Fibroblast of villous mesenchyme (primary cell): ENCODE measurements around the gene CDH22. TPM values are rescaled to one million over a fixed set of nuclear protein-coding genes. Genes with fewer than 3 reads are reported as not detected.

Experiments used
- DNase-seq: peaks from one replicate; pipeline ENCODE4 v3.0.0-alpha.2; 2010; ENCODE audit warnings: low read depth
- H3K4me3 ChIP-seq: 2 replicates; pipeline ENCODE4 v1.5.1; 2011; ENCODE audit warnings: low read depth, mild to moderate bottlenecking, low read length
- total RNA-seq: library from RNA; depleted of rRNA; stranded (reverse); fragments of >200 nt; gene quantifications from 2 replicates; pipeline ENCODE4 v1.2.3, GENCODE V29; 2012
- TF ChIP-seq, protein P1 (sequence below): IDR thresholded peaks from 2 replicates; pipeline ENCODE4 v1.5.1; 2012; ENCODE audit warnings: low read depth, mild to moderate bottlenecking, low read length; ENCODE audit not compliant: insufficient read depth

Gene CDH22
- total RNA-seq, 1 donor, result not detected

DNA sequence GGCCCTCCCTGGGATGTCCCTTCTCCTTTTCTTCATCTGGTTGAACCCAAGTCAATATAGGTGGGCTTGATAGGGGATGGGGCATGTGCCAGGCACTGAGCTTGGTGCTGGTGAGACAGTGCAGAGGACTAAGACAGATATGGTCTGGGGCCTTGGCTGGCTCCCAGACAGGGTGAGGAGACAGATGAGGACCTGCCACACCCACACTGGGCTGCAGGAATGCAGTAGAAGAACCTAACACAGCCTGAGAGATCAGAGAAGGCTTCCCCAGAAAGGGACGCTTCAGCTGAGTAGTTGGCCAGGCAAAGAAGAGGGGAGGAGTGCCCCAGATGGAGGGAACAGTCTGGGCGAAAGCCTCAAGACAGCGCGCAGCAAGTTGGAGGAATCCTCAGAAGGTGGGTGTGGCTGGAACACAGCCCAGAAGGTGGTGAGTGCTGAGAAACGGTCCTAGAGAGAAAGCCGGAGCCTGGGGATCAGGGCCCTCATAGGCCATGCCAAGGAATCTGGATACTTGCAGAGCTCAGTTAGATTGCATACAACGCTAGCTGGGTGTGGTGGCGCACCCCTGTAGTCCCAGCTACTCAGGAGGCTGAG lies 163.8 kb downstream of the CDH22 start:
- DNase-seq, result no peak
- TF ChIP-seq, protein P1, sequence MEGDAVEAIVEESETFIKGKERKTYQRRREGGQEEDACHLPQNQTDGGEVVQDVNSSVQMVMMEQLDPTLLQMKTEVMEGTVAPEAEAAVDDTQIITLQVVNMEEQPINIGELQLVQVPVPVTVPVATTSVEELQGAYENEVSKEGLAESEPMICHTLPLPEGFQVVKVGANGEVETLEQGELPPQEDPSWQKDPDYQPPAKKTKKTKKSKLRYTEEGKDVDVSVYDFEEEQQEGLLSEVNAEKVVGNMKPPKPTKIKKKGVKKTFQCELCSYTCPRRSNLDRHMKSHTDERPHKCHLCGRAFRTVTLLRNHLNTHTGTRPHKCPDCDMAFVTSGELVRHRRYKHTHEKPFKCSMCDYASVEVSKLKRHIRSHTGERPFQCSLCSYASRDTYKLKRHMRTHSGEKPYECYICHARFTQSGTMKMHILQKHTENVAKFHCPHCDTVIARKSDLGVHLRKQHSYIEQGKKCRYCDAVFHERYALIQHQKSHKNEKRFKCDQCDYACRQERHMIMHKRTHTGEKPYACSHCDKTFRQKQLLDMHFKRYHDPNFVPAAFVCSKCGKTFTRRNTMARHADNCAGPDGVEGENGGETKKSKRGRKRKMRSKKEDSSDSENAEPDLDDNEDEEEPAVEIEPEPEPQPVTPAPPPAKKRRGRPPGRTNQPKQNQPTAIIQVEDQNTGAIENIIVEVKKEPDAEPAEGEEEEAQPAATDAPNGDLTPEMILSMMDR, result no peak
- H3K4me3 ChIP-seq, result no peak overlapping the region

DNA sequence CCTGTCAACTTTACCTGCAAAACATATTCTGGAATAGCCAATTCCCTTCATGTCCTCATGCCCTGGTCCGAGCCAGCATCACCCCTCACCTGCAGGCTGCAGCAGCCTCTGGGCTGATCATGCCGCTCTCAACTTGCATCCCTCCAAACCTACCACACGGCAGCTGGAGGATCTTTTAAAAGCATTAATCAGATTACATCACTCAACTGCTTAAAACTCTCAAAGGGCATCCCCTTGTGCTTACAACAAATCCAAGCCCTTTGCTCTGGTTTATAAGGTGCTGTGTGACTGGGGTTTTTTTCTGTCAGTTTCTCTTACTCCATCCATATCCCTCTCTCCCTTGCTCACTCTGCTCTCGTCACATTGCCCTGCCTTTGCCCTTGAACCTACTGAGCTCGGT lies 166.2 kb downstream of the CDH22 start:
- H3K4me3 ChIP-seq, result no peak overlapping the region
- TF ChIP-seq, protein P1, result no peak

DNA sequence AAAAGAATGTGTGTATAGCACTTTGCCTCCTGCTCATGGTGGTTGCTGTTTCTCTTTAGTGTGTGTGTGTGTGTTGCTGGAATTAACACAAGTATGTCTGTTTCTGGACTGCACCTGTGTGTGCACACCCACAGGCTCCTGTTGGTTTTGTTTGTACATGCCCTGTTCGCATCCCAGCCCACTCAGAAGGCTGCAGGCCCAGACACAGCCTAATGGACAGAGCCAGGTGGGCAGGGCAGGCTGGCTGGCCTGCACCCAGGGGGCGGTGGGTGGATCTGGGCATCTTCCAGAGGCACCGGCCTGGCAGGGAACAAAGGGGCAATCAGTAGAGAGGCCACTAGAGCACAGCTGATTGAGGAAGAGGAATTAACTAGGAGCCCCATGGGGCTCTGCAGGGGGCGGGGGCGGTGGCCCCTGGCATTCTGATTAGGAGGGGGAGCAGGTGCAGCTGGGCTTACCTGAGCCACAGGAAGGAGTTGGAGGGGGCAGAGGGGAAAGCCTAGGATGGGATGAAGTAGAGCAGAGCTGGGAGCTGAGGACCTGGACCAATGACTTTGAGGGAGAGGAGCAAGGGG lies 168.3 kb downstream of the CDH22 start:
- TF ChIP-seq, protein P1, result no peak
- no peak overlapping the region for H3K4me3 ChIP-seq
- DNase-seq, result no peak

More for the DNA sequence above, 166.2 kb downstream of the CDH22 start:
- no peak for DNase-seq

DNA sequence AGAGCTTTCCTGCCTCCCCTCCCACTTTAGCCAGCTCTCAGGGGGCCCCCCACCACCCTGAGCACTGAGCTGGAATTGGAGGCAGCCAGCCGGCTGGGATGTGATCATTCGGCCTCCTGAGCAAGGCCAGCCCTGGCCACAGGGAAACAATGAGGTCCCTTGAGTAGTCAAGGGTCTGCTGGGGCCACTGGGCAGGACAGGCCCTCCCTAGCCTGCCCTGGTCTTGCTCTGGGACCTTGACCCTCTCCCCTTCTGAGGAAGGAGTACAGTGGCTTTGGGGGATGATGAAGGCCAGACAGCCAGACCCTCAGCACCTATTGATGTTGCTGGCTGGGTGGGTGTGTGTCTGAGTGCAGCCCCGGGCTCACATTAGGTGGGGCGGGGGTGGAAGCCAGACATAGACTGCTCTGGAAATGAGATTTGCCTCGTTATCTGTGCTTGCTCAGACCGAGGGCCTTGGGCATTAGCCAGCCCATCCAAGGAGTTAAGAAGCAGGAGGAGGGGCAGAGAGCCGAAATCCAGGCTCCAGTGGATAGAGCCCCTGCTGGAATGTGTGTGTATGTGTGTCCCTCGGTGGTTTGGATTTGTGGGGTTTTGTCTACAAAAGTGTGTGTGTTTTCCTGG lies 168.9 kb downstream of the CDH22 start:
- no peak overlapping the region for H3K4me3 ChIP-seq
- TF ChIP-seq, protein P1, result no peak
- DNase-seq, result no peak

DNA sequence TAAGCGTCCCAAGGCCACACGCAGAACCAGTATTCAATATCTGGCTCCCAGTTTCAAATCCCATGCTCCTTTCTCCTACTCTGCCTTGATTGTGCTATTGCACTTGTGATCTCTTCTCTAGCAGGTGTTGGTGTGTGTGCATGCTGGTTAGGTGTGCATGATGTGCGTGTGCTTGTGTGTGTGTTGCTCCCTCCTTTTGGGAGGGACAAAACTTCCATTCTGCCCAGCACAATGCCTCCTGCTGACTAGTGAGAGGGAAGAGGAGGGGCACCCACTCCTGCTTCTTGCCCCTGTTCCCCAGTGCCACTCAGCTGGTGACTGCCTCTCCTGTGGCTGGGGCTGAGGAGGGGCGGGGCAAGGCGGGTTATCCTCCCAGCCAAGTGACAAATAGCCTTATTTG lies 170.5 kb downstream of the CDH22 start:
- TF ChIP-seq, protein P1, result no peak
- H3K4me3 ChIP-seq, result no peak overlapping the region
- no peak for DNase-seq

DNA sequence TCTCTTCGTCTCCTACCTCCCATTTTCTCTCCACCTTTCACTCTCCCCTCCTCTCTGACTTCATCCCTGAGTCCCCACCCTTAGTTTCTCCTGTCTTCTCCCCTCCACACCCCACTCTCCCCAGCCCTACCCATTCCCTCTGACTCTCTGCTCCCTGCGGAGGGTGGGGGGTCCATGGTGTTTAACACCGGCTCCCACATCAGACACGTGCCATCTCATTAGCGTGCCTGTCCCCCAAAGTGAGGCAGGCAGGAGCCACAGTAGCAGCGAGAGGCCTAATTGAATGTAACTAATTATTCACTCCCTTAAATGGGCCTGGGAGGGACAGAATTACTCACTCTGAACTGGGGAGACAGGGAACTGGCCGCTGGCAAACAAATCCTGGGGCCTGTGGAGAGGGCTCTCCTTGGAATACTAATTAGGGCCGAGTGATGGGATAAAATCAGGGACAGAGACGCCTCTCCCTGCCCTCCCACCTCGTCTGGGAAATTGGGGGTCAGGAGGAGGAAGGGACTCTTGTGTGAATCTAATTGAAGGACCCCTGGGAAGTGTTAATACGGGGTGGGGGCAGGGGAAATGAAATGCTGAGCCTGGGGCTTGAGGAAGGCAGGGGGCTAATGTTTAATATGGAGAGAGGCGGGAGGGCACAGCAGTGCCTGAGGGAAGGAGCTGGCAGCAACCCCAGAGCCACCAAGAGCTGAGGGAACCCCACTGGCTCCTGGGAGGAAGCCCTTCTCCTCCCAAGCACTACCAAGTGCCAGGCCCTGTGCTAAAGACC lies 172.3 kb downstream of the CDH22 start:
- DNase-seq, result no peak
- no peak overlapping the region for H3K4me3 ChIP-seq
- TF ChIP-seq, protein P1, result no peak
